ENCODE results near the gene ZNF474. TPM values are rescaled to one million over a fixed set of nuclear protein-coding genes. Genes with fewer than 3 reads are reported as not detected.

ZNF474 gene
- total and polyA plus RNA-seq, 4 donors, result 0.03 to 0.25 (median 0.23) TPM; not detected in 1

DNA sequence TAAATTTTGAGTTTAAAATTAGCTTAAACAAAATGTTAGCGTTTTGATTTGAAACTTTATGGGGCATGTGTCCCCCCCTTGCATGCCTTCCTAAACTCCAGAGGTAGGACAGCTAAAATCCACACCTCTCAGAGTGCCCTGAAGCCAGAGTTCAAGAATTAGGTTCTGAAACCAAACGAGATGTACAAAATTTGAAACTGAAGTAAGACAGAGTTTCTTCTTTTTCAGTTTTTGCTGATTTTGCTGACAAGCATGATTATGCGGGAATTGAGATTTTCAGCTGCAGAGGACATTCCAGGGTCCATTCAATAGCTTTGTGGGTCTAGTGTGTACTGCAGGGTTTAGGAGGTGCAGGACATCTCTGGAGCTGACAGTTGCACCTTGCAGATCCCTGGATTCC is 34.2 kb upstream of the ZNF474 start:
- Histone ChIP-seq H3K9ac (ENCODE audit: low read depth in 1 of 2, low read length in 2 of 2) (no peak overlapping the region), H3K4me1 (ENCODE audit: control insufficient read depth in 4 of 4, insufficient read depth in 4 of 4, low read length in 3 of 4) (no peaks in the 10 kb centered on the region), H3K36me3 (ENCODE audit: control insufficient read depth in 4 of 4, insufficient read depth in 3 of 4, low read depth in 1 of 4, low read length in 3 of 4) (no peaks in the 10 kb centered on the region), H3K27ac (ENCODE audit: low read depth in 1 of 2, low read length in 2 of 2) (no peak overlapping the region), H3K9me3 (ENCODE audit: control insufficient read depth in 4 of 4, low read length in 3 of 4) (no peaks in the 10 kb centered on the region), H3K27me3 (ENCODE audit: control insufficient read depth in 4 of 4, insufficient read depth in 4 of 4, low read length in 3 of 4) (no peaks in the 10 kb centered on the region), H3K4me3 (ENCODE audit: low read depth in 1 of 3, low read length in 3 of 3) (no peak overlapping the region)
- no peak for TF ChIP-seq RXRA (IDR thresholded peaks at IDR 0.05)
- TF ChIP-seq HNF4G (IDR thresholded peaks at IDR 0.05), result no peak
- no peak for TF ChIP-seq FOXA1 (IDR thresholded peaks at IDR 0.05)
- TF ChIP-seq HNF4A (conservative IDR thresholded peaks at IDR 0.05), result no peak
- TF ChIP-seq FOXA2 (IDR thresholded peaks at IDR 0.05), result no peak
- WGBS, result 64% methylated on average over 3 of the region's 3 CpGs
- no peak for DNase-seq (ENCODE audit: low spot score)

DNA sequence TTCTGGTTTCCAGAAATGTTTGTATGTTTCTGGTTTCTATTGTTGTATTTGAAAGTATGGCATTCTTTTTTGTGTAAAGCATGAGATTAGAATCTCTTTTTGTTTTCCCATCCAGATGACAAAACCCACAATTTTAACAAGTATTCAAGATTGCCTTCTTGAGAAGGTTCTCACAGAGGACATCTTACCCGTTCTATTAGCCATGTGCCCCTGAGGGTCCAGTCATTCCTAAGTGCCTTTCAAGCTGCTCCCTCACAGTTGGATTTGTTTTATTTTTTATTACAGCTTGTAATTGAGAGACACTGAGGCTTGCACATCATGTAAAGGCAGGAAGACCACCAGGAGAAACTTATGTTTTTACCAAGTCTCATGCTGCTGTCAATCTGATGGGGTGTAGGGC is 32.0 kb upstream of the ZNF474 start:
- H3K27ac ChIP-seq (ENCODE audit: low read depth in 1 of 2, low read length in 2 of 2), result no peak overlapping the region
- 92% methylated on average over 1 of the region's 1 CpG for WGBS
- no peak overlapping the region for H3K9ac ChIP-seq (ENCODE audit: low read depth in 1 of 2, low read length in 2 of 2)
- no peak overlapping the region for H3K4me3 ChIP-seq (ENCODE audit: low read depth in 1 of 3, low read length in 3 of 3)
- DNase-seq (ENCODE audit: low spot score), result no peak
- TF ChIP-seq, protein P1, sequence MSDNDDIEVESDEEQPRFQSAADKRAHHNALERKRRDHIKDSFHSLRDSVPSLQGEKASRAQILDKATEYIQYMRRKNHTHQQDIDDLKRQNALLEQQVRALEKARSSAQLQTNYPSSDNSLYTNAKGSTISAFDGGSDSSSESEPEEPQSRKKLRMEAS (IDR thresholded peaks at IDR 0.05), result no peak
- TF ChIP-seq NR2F2 (IDR thresholded peaks at IDR 0.05), result no peak
- TF ChIP-seq FOXA2 (IDR thresholded peaks at IDR 0.05), result no peak
- no peak for TF ChIP-seq YY1 (IDR thresholded peaks at IDR 0.05)
- TF ChIP-seq, protein P2, sequence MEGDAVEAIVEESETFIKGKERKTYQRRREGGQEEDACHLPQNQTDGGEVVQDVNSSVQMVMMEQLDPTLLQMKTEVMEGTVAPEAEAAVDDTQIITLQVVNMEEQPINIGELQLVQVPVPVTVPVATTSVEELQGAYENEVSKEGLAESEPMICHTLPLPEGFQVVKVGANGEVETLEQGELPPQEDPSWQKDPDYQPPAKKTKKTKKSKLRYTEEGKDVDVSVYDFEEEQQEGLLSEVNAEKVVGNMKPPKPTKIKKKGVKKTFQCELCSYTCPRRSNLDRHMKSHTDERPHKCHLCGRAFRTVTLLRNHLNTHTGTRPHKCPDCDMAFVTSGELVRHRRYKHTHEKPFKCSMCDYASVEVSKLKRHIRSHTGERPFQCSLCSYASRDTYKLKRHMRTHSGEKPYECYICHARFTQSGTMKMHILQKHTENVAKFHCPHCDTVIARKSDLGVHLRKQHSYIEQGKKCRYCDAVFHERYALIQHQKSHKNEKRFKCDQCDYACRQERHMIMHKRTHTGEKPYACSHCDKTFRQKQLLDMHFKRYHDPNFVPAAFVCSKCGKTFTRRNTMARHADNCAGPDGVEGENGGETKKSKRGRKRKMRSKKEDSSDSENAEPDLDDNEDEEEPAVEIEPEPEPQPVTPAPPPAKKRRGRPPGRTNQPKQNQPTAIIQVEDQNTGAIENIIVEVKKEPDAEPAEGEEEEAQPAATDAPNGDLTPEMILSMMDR (IDR thresholded peaks at IDR 0.05; ENCODE audit: low read depth, low read length, missing input control), result no peak
- TF ChIP-seq GABPA (IDR thresholded peaks at IDR 0.05 in 1 of 2, conservative IDR thresholded peaks at IDR 0.05 in 1 of 2), result no peak
- TF ChIP-seq, protein P3, sequence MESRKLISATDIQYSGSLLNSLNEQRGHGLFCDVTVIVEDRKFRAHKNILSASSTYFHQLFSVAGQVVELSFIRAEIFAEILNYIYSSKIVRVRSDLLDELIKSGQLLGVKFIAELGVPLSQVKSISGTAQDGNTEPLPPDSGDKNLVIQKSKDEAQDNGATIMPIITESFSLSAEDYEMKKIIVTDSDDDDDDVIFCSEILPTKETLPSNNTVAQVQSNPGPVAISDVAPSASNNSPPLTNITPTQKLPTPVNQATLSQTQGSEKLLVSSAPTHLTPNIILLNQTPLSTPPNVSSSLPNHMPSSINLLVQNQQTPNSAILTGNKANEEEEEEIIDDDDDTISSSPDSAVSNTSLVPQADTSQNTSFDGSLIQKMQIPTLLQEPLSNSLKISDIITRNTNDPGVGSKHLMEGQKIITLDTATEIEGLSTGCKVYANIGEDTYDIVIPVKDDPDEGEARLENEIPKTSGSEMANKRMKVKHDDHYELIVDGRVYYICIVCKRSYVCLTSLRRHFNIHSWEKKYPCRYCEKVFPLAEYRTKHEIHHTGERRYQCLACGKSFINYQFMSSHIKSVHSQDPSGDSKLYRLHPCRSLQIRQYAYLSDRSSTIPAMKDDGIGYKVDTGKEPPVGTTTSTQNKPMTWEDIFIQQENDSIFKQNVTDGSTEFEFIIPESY (IDR thresholded peaks at IDR 0.05), result no peak
- TF ChIP-seq JUND (IDR thresholded peaks at IDR 0.05), result no peak
- TF ChIP-seq RAD21 (IDR thresholded peaks at IDR 0.05), result no peak
- no peak for TF ChIP-seq TAF1 (conservative IDR thresholded peaks at IDR 0.05)
- no peak for TF ChIP-seq SP1 (IDR thresholded peaks at IDR 0.05)
- TF ChIP-seq EGR1 (IDR thresholded peaks at IDR 0.05; ENCODE audit: low read depth in 2 of 2), result no peak
- TF ChIP-seq RXRA (IDR thresholded peaks at IDR 0.05), result no peak
- TF ChIP-seq FOXA1 (IDR thresholded peaks at IDR 0.05), result no peak
- no peak for TF ChIP-seq HNF4G (IDR thresholded peaks at IDR 0.05)
- no peak for TF ChIP-seq HNF4A (conservative IDR thresholded peaks at IDR 0.05)
- TF ChIP-seq, protein P4, sequence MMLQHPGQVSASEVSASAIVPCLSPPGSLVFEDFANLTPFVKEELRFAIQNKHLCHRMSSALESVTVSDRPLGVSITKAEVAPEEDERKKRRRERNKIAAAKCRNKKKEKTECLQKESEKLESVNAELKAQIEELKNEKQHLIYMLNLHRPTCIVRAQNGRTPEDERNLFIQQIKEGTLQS (IDR thresholded peaks at IDR 0.05), result no peak
- no peaks in the 10 kb centered on the region for H3K4me1 ChIP-seq (ENCODE audit: control insufficient read depth in 4 of 4, insufficient read depth in 4 of 4, low read length in 3 of 4)
- H3K27me3 ChIP-seq (ENCODE audit: control insufficient read depth in 4 of 4, insufficient read depth in 4 of 4, low read length in 3 of 4), result no peaks in the 10 kb centered on the region
- H3K9me3 ChIP-seq (ENCODE audit: control insufficient read depth in 4 of 4, low read length in 3 of 4), result no peaks in the 10 kb centered on the region
- H3K36me3 ChIP-seq (ENCODE audit: control insufficient read depth in 4 of 4, insufficient read depth in 3 of 4, low read depth in 1 of 4, low read length in 3 of 4), result no peaks in the 10 kb centered on the region

All from liver (tissue), 9 donors.